Keratinocyte (primary cell): ENCODE measurements around the gene SMIM32. TPM values are rescaled to one million over a fixed set of nuclear protein-coding genes. Genes with fewer than 3 reads are reported as not detected.

ENCODE experiments used
- DNase-seq: peaks from one replicate; pipeline ENCODE4 v3.0.0-alpha.2; 2011; ENCODE audit warnings: low read depth, missing footprints, low spot score
- FAIRE-seq: peaks from 2 replicates; lab custom pipeline; 2011; peaks lifted over from hg19 to GRCh38; lab: Jason Lieb, UNC
- H2AFZ ChIP-seq: 2 replicates; pipeline ENCODE4 v1.6.0; 2012; ENCODE audit warnings: low read length, control low read depth, inconsistent platforms; ENCODE audit not compliant: control insufficient read depth
- H3K27ac ChIP-seq: 2 replicates; pipeline ENCODE4 v1.5.1; 2011; ENCODE audit warnings: low read length; ENCODE audit not compliant: control insufficient read depth, insufficient read depth
- H3K27me3 ChIP-seq: 3 replicates; pipeline ENCODE4 v1.6.0; 2011; ENCODE audit warnings: low read length; ENCODE audit not compliant: control insufficient read depth, insufficient read depth; ENCODE audit errors: extremely low read depth
- H3K36me3 ChIP-seq, 2 experiments: 2 replicates in 1 of 2; 3 replicates in 1 of 2; pipeline ENCODE4 v1.5.1; 2011; ENCODE audit warnings: low read length in 2 of 2, mild to moderate bottlenecking in 1 of 2; ENCODE audit not compliant: control insufficient read depth in 2 of 2, insufficient read depth in 2 of 2; ENCODE audit errors: extremely low read depth in 1 of 2
- H3K4me1 ChIP-seq: 3 replicates; pipeline ENCODE4 v1.5.1; 2011; ENCODE audit warnings: low read length; ENCODE audit not compliant: control insufficient read depth, insufficient read depth; ENCODE audit errors: extremely low read depth
- H3K4me2 ChIP-seq: 3 replicates; pipeline ENCODE4 v1.6.0; 2011; ENCODE audit warnings: low read depth, low read length; ENCODE audit not compliant: control insufficient read depth, insufficient read depth; ENCODE audit errors: extremely low read depth
- H3K4me3 ChIP-seq, 3 experiments: fragments of 200-600 bp in 1 of 3; sonication (generic) in 1 of 3; 2 replicates in 2 of 3; 3 replicates in 1 of 3; pipeline ENCODE4 v1.5.1; 2011 to 2016; ENCODE audit warnings: low read length in 3 of 3, mild to moderate bottlenecking in 3 of 3, control low read depth in 2 of 3, inconsistent platforms in 1 of 3, low read depth in 1 of 3, mixed read lengths in 1 of 3, mixed run types in 1 of 3, moderate library complexity in 1 of 3; ENCODE audit not compliant: control insufficient read depth in 2 of 3, insufficient read depth in 2 of 3; ENCODE audit errors: extremely low read depth in 1 of 3
- H3K79me2 ChIP-seq: 2 replicates; pipeline ENCODE4 v1.6.0; 2012; ENCODE audit warnings: low read length; ENCODE audit not compliant: control insufficient read depth, insufficient read depth
- H3K9ac ChIP-seq: 3 replicates; pipeline ENCODE4 v1.6.0; 2011; ENCODE audit warnings: low read length; ENCODE audit not compliant: control insufficient read depth, insufficient read depth; ENCODE audit errors: extremely low read depth
- H3K9me1 ChIP-seq: 3 replicates; pipeline ENCODE4 v1.6.0; 2011; ENCODE audit warnings: low read length; ENCODE audit not compliant: control insufficient read depth, insufficient read depth; ENCODE audit errors: extremely low read depth
- H3K9me3 ChIP-seq: 2 replicates; pipeline ENCODE4 v1.5.1; 2012; ENCODE audit warnings: low read depth, low read length; ENCODE audit not compliant: control insufficient read depth
- H4K20me1 ChIP-seq: 3 replicates; pipeline ENCODE4 v1.6.0; 2011; ENCODE audit warnings: low read length; ENCODE audit not compliant: control insufficient read depth, insufficient read depth; ENCODE audit errors: extremely low read depth
- EZH2 ChIP-seq: IDR thresholded peaks from one replicate; pipeline ENCODE4 v1.6.1; 2012; ENCODE audit warnings: inconsistent platforms, mild to moderate bottlenecking, low read length, moderate library complexity
- dilution Hi-C: fragments of 300-500 bp; cut with MboI; formaldehyde crosslinking; loops from one replicate; pipeline ENCODE4 v1.7.0; 2020; ENCODE audit warnings: low sequenced_read_pairs; ENCODE audit not compliant: extremely low pct_ligation_motif_present
- polyA plus RNA-seq, 5 experiments: library from polyadenylated mRNA; depleted of rRNA in 3 of 5; stranded (reverse) in 3 of 5; stranded (forward) in 1 of 5; unstranded in 1 of 5; fragments of >200 nt; gene quantifications; 1 replicate in 1 of 5; 2 replicates in 3 of 5; 3 replicates in 1 of 5; pipeline versions ENCODE4 v1.2.1 to v1.2.3, GENCODE V29; 2011 to 2012; ENCODE audit warnings: missing spikeins in 2 of 5, low read depth in 1 of 5, low replicate concordance in 1 of 5
- TF ChIP-seq, protein P1 (sequence below), 3 experiments: IDR thresholded peaks in 1 of 3; conservative IDR thresholded peaks in 1 of 3; optimal IDR thresholded peaks in 1 of 3; 2 replicates in 2 of 3; 3 replicates in 1 of 3; pipeline versions ENCODE3 to v1.5.1; 2011; ENCODE audit warnings: low read length in 3 of 3, mild to moderate bottlenecking in 3 of 3, moderate library complexity in 2 of 3, control low read depth in 1 of 3, inconsistent platforms in 1 of 3; ENCODE audit not compliant: insufficient read depth in 2 of 3; ENCODE audit errors: extremely low read depth in 1 of 3

The SMIM32 gene
- polyA plus RNA-seq, 1 donor (not counting 4 experiments of a cell fraction or from before 2014, with no cell fraction given), result not detected

DNA sequence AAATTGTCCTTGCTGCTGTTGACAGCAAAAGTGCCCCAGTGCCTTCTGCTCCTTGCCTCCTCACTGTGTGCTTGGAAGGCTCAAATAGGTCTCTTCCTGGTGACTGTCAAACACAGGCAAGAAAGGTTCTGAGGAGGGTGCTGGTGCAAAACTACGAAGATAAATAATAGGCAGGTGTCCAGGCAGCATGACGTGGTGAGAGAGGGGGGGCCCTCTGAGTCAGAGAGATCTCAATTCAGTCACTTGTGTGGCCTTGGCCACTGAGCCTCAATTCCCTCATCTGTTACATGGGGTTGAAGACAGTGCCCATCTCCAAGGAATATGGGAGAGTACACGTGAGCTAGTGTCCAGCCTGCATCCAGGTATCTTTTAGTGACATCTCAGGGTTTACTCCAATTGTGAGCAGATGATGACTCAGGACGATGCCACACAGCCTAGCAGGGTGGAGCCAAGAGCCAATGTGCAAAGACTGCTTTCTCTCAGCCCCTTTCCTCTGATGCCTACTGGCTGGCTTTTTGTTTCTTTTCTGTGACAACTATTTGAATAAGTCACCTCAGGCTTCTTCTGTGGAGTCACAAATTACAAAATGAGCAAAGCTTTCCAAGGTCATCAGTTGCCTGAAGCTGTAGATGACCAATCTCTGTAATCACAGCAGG, 29.7 kb upstream of the SMIM32 start:
- DNase-seq (no peak), FAIRE-seq (no peak)
- no peak overlapping the region for H2AFZ ChIP-seq
- H3K9ac ChIP-seq, result no peak overlapping the region
- no peaks in the 10 kb centered on the region for H3K9me1 ChIP-seq
- no peaks in the 10 kb centered on the region for H4K20me1 ChIP-seq
- H3K36me3 ChIP-seq, result no peaks in the 10 kb centered on the region
- H3K79me2 ChIP-seq, result no peaks in the 10 kb centered on the region
- no peak overlapping the region for H3K4me2 ChIP-seq
- H3K27ac ChIP-seq, result no peak overlapping the region
- TF ChIP-seq, protein P1, sequence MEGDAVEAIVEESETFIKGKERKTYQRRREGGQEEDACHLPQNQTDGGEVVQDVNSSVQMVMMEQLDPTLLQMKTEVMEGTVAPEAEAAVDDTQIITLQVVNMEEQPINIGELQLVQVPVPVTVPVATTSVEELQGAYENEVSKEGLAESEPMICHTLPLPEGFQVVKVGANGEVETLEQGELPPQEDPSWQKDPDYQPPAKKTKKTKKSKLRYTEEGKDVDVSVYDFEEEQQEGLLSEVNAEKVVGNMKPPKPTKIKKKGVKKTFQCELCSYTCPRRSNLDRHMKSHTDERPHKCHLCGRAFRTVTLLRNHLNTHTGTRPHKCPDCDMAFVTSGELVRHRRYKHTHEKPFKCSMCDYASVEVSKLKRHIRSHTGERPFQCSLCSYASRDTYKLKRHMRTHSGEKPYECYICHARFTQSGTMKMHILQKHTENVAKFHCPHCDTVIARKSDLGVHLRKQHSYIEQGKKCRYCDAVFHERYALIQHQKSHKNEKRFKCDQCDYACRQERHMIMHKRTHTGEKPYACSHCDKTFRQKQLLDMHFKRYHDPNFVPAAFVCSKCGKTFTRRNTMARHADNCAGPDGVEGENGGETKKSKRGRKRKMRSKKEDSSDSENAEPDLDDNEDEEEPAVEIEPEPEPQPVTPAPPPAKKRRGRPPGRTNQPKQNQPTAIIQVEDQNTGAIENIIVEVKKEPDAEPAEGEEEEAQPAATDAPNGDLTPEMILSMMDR (optimal IDR thresholded peaks at IDR 0.05 in 1 of 3, IDR thresholded peaks at IDR 0.05 in 1 of 3, conservative IDR thresholded peaks at IDR 0.05 in 1 of 3; ENCODE audit: extremely low read depth in 1 of 3, insufficient read depth in 2 of 3, low read length in 3 of 3), result no peak
- TF ChIP-seq EZH2, result no peak
- peaks cover 8% of the 10 kb centered on the region for H3K27me3 ChIP-seq
- H3K4me3 ChIP-seq, result no peak overlapping the region
- dilution Hi-C loops, result no loop called here
- H3K9me3 ChIP-seq, result peaks cover 3% of the 10 kb centered on the region
- no peaks in the 10 kb centered on the region for H3K4me1 ChIP-seq

DNA sequence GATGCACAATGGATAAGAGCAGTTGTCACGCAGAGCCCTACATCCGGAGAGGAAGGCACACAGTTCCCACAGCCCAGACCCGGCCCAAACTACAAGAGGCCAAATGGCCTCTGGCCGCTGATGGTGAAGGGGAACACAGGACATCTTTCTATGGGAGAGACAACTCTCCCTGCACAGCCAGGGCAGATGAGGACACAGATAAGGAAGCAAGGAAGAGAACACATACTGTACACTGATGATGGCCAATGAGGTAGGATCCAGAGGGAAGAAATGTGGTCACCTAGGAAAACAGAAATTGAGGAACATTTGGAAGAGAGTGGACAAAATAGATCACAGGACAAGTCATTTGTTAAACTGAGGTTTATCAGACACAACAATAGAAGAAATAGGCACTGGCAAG, 28.4 kb upstream of the SMIM32 start:
- H2AFZ ChIP-seq, result no peak overlapping the region
- no peaks in the 10 kb centered on the region for H3K9me1 ChIP-seq
- no peak overlapping the region for H3K27ac ChIP-seq
- peaks cover 3% of the 10 kb centered on the region for H3K9me3 ChIP-seq
- no peaks in the 10 kb centered on the region for H3K4me1 ChIP-seq
- TF ChIP-seq, protein P1 (optimal IDR thresholded peaks at IDR 0.05 in 1 of 3, IDR thresholded peaks at IDR 0.05 in 1 of 3, conservative IDR thresholded peaks at IDR 0.05 in 1 of 3; ENCODE audit: extremely low read depth in 1 of 3, insufficient read depth in 2 of 3, low read length in 3 of 3), result no peak
- TF ChIP-seq EZH2, result no peak
- no peak overlapping the region for H3K4me2 ChIP-seq
- DNase-seq (no peak), FAIRE-seq (no peak)
- H3K27me3 ChIP-seq, result peaks cover 7% of the 10 kb centered on the region
- no peaks in the 10 kb centered on the region for H3K36me3 ChIP-seq
- H4K20me1 ChIP-seq, result no peaks in the 10 kb centered on the region
- dilution Hi-C loops, result no loop called here
- no peaks in the 10 kb centered on the region for H3K79me2 ChIP-seq
- H3K9ac ChIP-seq, result no peak overlapping the region
- no peak overlapping the region for H3K4me3 ChIP-seq
